PFSK-1 (cell line): ENCODE results near the gene PHACTR1.

Source experiments
- POLR2AphosphoS5 ChIP-seq: IDR thresholded peaks from 2 replicates; pipeline ENCODE4 v1.6.1; 2012; ENCODE audit warnings: low read depth, mild to moderate bottlenecking, control low read depth, low read length, moderate library complexity
- SIN3A ChIP-seq: IDR thresholded peaks from 2 replicates; pipeline ENCODE4 v1.6.1; 2012; ENCODE audit warnings: mild to moderate bottlenecking, low read length, moderate library complexity, borderline replicate concordance; ENCODE audit not compliant: insufficient read depth
- TAF1 ChIP-seq: IDR thresholded peaks from 2 replicates; pipeline ENCODE4 v1.6.1; 2012; ENCODE audit warnings: low read length, control low read depth, borderline replicate concordance; ENCODE audit not compliant: insufficient read depth
- TF ChIP-seq, protein P1 (sequence below), 2 experiments: IDR thresholded peaks; 2 replicates each; pipeline versions ENCODE4 v1.6.1 to v1.8.0; 2011 to 2012; ENCODE audit warnings: low read depth in 2 of 2, low read length in 2 of 2, control low read depth in 1 of 2, inconsistent platforms in 1 of 2, mild to moderate bottlenecking in 1 of 2, moderate library complexity in 1 of 2; ENCODE audit not compliant: insufficient read depth in 1 of 2

DNA sequence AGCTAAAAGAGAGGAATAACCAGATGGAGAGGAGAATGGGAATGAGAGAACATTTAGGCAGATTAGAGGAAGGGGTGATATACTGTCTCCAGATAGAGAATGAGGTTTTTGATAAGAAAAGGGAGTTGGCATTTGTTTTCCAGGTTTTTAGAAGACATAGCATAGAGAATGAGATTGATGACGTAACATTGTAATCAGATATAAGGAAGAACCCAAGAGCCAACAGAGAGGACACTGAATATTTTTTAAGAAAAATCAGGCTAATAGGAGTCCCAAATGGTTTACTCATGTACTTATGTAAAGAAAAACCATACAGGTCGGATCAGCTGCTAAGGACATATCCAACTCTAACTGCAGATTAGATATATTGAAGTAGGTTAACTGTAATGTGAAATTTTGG lies 498.8 kb downstream of the PHACTR1 start:
- TF ChIP-seq TAF1 = no peak
- TF ChIP-seq POLR2AphosphoS5 = no peak
- TF ChIP-seq, protein P1, sequence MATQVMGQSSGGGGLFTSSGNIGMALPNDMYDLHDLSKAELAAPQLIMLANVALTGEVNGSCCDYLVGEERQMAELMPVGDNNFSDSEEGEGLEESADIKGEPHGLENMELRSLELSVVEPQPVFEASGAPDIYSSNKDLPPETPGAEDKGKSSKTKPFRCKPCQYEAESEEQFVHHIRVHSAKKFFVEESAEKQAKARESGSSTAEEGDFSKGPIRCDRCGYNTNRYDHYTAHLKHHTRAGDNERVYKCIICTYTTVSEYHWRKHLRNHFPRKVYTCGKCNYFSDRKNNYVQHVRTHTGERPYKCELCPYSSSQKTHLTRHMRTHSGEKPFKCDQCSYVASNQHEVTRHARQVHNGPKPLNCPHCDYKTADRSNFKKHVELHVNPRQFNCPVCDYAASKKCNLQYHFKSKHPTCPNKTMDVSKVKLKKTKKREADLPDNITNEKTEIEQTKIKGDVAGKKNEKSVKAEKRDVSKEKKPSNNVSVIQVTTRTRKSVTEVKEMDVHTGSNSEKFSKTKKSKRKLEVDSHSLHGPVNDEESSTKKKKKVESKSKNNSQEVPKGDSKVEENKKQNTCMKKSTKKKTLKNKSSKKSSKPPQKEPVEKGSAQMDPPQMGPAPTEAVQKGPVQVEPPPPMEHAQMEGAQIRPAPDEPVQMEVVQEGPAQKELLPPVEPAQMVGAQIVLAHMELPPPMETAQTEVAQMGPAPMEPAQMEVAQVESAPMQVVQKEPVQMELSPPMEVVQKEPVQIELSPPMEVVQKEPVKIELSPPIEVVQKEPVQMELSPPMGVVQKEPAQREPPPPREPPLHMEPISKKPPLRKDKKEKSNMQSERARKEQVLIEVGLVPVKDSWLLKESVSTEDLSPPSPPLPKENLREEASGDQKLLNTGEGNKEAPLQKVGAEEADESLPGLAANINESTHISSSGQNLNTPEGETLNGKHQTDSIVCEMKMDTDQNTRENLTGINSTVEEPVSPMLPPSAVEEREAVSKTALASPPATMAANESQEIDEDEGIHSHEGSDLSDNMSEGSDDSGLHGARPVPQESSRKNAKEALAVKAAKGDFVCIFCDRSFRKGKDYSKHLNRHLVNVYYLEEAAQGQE (IDR thresholded peaks at IDR 0.05; ENCODE audit: insufficient read depth in 1 of 2, low read depth in 2 of 2, low read length in 2 of 2) = no peak
- no peak for TF ChIP-seq SIN3A
